HepG2 (cell line): ENCODE results near the gene MPC1. TPM values are rescaled to one million over a fixed set of nuclear protein-coding genes. Genes with fewer than 3 reads are reported as not detected.

Source experiments
- EHMT2 ChIP-seq: fragments of 200-600 bp; sonication (generic); IDR thresholded peaks from 2 replicates; pipeline ENCODE4 v1.7.0; 2017; ENCODE audit warnings: antibody characterized with exemption, low read depth, low read length, borderline replicate concordance
- GATAD2A ChIP-seq: IDR thresholded peaks from 2 replicates; pipeline ENCODE4 v1.6.1; 2016
- JUND ChIP-seq: sonication (generic); formaldehyde crosslinking; IDR thresholded peaks from 2 replicates; pipeline ENCODE4 v1.8.0; 2022; ENCODE audit warnings: mild to moderate bottlenecking, missing genetic modification reagents
- KAT2B ChIP-seq: fragments of 150-350 bp; IDR thresholded peaks from 2 replicates; pipeline ENCODE4 v1.6.1; 2014; ENCODE audit warnings: low read depth, low read length, borderline replicate concordance
- KLF16 ChIP-seq, 2 experiments: sonication (generic) in 1 of 2; formaldehyde crosslinking in 1 of 2; IDR thresholded peaks; 2 replicates each; pipeline versions ENCODE4 v1.6.1 to v1.8.0; 2016 to 2023; ENCODE audit warnings: missing genetic modification reagents in 2 of 2, missing compliant biosample characterization in 1 of 2
- MIER3 ChIP-seq: IDR thresholded peaks from 2 replicates; pipeline ENCODE4 v1.6.1; 2016; ENCODE audit warnings: missing compliant biosample characterization, borderline replicate concordance
- NCOA2 ChIP-seq: sonication (generic); formaldehyde crosslinking; IDR thresholded peaks from 2 replicates; pipeline ENCODE4 v1.8.0; 2022; ENCODE audit warnings: inconsistent platforms
- PAXIP1 ChIP-seq: sonication (generic); formaldehyde crosslinking; conservative IDR thresholded peaks from 2 replicates; pipeline ENCODE4 v1.4.0; 2020; ENCODE audit warnings: mild to moderate bottlenecking, missing genetic modification reagents, moderate library complexity
- RARA ChIP-seq: IDR thresholded peaks from 2 replicates; pipeline ENCODE4 v1.6.1; 2016; ENCODE audit warnings: missing genetic modification reagents, missing compliant biosample characterization
- TBX2 ChIP-seq: sonication (generic); formaldehyde crosslinking; IDR thresholded peaks from 2 replicates; pipeline ENCODE4 v1.5.0; 2020; ENCODE audit warnings: missing genetic modification reagents, mild to moderate bottlenecking, borderline replicate concordance
- TEAD3 ChIP-seq: optimal IDR thresholded peaks from 2 replicates; pipeline ENCODE3; 2016; ENCODE audit warnings: borderline replicate concordance
- TFDP2 ChIP-seq: sonication (generic); formaldehyde crosslinking; IDR thresholded peaks from 2 replicates; pipeline ENCODE4 v1.4.0; 2020; ENCODE audit warnings: missing genetic modification reagents
- THAP11 ChIP-seq: IDR thresholded peaks from 2 replicates; pipeline ENCODE4 v1.6.1; 2016; ENCODE audit warnings: missing biosample characterization, missing genetic modification reagents
- YEATS4 ChIP-seq: sonication (generic); formaldehyde crosslinking; IDR thresholded peaks from 2 replicates; pipeline ENCODE4 v1.4.0; 2020; ENCODE audit warnings: missing genetic modification reagents, borderline replicate concordance
- ZBTB21 ChIP-seq: sonication (generic); formaldehyde crosslinking; IDR thresholded peaks from 2 replicates; pipeline ENCODE4 v1.4.0; 2020; ENCODE audit warnings: missing genetic modification reagents
- ZBTB25 ChIP-seq: IDR thresholded peaks from 2 replicates; pipeline ENCODE4 v1.6.1; 2018; ENCODE audit warnings: missing genetic modification reagents
- polyA plus RNA-seq, 8 experiments: library from polyadenylated mRNA; depleted of rRNA in 3 of 8; stranded (reverse) in 7 of 8; unstranded in 1 of 8; fragments of >200 nt; fragmentation: Illumina TruSeq in 4 of 8; extraction: Trizol in 4 of 8; gene quantifications; 2 replicates each; pipeline versions ENCODE4 v1.2.1 to v1.2.3, GENCODE V29; 2011 to 2016; ENCODE audit warnings: low read depth in 4 of 8, missing spikeins in 1 of 8, mixed read lengths in 1 of 8; ENCODE audit not compliant: insufficient read depth in 1 of 8
- total RNA-seq, 5 experiments: library from RNA; depleted of rRNA; stranded (reverse); fragments of >200 nt; fragmentation: Illumina TruSeq; extraction: Trizol; gene quantifications; 2 replicates each; pipeline ENCODE4 v1.2.3, GENCODE V29; 2016; ENCODE audit warnings: low read depth in 1 of 5
- TF ChIP-seq, protein P1 (sequence below): sonication (generic); formaldehyde crosslinking; IDR thresholded peaks from 2 replicates; pipeline ENCODE4 v1.5.0; 2020; ENCODE audit warnings: mild to moderate bottlenecking, missing genetic modification reagents
- TF ChIP-seq, protein P2 (sequence below): sonication (generic); formaldehyde crosslinking; IDR thresholded peaks from 2 replicates; pipeline ENCODE4 v1.5.0; 2020; ENCODE audit warnings: mild to moderate bottlenecking, missing genetic modification reagents

The MPC1 gene
- total and polyA plus RNA-seq, 2 of the 13 experiments (the other 11 are each of a cell fraction or from before 2014, with no cell fraction given): 189 to 214 TPM

GRCh38 chr6:166342349-166343149, 40.2 kb downstream of the MPC1 start, which contains the start of gene SFT2D1 (continued):
- TF ChIP-seq EHMT2 (no peak), TBX2 (CRISPR knock-in tag) (peak; percentile 85), THAP11 (CRISPR knock-in tag) (peak; percentile 92), GATAD2A (CRISPR knock-in tag) (peak; percentile 75), NCOA2 (CRISPR knock-in tag) (peak; percentile 43; the same call in 1 of the 2 replicates), ZBTB25 (peak; percentile 93), KLF16 (CRISPR knock-in tag; IDR thresholded peaks at IDR 0.05) (peak in 1 of 2 experiments; percentile 94; a peak in 2 of 4 replicates), JUND (CRISPR knock-in tag) (no peak; the same call in 1 of the 2 replicates), YEATS4 (CRISPR knock-in tag) (peak; percentile 96), TFDP2 (CRISPR knock-in tag) (peak; percentile 69), RARA (CRISPR knock-in tag) (0 out of 2 replicates have a peak, but pooled peaks have one; percentile 2), TEAD3 (CRISPR knock-in tag) (peak; percentile 66), PAXIP1 (CRISPR knock-in tag) (peak; percentile 30), KAT2B (no peak), MIER3 (CRISPR knock-in tag) (peak; percentile 67), ZBTB21 (no peak; the same call in 1 of the 2 replicates)
- TF ChIP-seq, protein P1, sequence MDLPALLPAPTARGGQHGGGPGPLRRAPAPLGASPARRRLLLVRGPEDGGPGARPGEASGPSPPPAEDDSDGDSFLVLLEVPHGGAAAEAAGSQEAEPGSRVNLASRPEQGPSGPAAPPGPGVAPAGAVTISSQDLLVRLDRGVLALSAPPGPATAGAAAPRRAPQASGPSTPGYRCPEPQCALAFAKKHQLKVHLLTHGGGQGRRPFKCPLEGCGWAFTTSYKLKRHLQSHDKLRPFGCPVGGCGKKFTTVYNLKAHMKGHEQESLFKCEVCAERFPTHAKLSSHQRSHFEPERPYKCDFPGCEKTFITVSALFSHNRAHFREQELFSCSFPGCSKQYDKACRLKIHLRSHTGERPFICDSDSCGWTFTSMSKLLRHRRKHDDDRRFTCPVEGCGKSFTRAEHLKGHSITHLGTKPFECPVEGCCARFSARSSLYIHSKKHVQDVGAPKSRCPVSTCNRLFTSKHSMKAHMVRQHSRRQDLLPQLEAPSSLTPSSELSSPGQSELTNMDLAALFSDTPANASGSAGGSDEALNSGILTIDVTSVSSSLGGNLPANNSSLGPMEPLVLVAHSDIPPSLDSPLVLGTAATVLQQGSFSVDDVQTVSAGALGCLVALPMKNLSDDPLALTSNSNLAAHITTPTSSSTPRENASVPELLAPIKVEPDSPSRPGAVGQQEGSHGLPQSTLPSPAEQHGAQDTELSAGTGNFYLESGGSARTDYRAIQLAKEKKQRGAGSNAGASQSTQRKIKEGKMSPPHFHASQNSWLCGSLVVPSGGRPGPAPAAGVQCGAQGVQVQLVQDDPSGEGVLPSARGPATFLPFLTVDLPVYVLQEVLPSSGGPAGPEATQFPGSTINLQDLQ (CRISPR knock-in tag): peak; percentile 99
- TF ChIP-seq, protein P2, sequence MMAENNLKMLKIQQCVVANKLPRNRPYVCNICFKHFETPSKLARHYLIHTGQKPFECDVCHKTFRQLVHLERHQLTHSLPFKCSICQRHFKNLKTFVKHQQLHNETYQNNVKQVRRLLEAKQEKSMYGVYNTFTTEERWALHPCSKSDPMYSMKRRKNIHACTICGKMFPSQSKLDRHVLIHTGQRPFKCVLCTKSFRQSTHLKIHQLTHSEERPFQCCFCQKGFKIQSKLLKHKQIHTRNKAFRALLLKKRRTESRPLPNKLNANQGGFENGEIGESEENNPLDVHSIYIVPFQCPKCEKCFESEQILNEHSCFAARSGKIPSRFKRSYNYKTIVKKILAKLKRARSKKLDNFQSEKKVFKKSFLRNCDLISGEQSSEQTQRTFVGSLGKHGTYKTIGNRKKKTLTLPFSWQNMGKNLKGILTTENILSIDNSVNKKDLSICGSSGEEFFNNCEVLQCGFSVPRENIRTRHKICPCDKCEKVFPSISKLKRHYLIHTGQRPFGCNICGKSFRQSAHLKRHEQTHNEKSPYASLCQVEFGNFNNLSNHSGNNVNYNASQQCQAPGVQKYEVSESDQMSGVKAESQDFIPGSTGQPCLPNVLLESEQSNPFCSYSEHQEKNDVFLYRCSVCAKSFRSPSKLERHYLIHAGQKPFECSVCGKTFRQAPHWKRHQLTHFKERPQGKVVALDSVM (CRISPR knock-in tag): peak; percentile 78
